ENCODE measurements around the gene CPA4.

CPA4 gene

GRCh38 chr7:130296221-130296951, 3.4 kb downstream of the CPA4 start:
- TF ChIP-seq CTCF (conservative IDR thresholded peaks at IDR 0.05; ENCODE audit: control insufficient read depth, insufficient read depth, low read depth, low read length), result no peak
- DNase-seq (ENCODE audit: low read depth), result no peak
- no peak overlapping the region for H3K4me3 ChIP-seq (ENCODE audit: control insufficient read depth, low read depth, low read length)

GRCh38 chr7:130297628-130298543, 4.9 kb downstream of the CPA4 start:
- TF ChIP-seq CTCF (conservative IDR thresholded peaks at IDR 0.05; ENCODE audit: control insufficient read depth, insufficient read depth, low read depth, low read length), result no peak

GRCh38 chr7:130298544-130299326, 5.8 kb downstream of the CPA4 start:
- H3K4me3 ChIP-seq (ENCODE audit: control insufficient read depth, low read depth, low read length), result no peak overlapping the region
- DNase-seq (ENCODE audit: low read depth), result no peak
- no peak for TF ChIP-seq CTCF (conservative IDR thresholded peaks at IDR 0.05; ENCODE audit: control insufficient read depth, insufficient read depth, low read depth, low read length)

More at GRCh38 chr7:130297628-130298543, 4.9 kb downstream of the CPA4 start:
- no peak for DNase-seq (ENCODE audit: low read depth)
- H3K4me3 ChIP-seq (ENCODE audit: control insufficient read depth, low read depth, low read length), result no peak overlapping the region

- H3K4me3 ChIP-seq (ENCODE audit: control insufficient read depth, low read depth, low read length), result no peak overlapping the region
- no peak for DNase-seq (ENCODE audit: low read depth)
- TF ChIP-seq CTCF (conservative IDR thresholded peaks at IDR 0.05; ENCODE audit: control insufficient read depth, insufficient read depth, low read depth, low read length), result no peak
These were observed 6.9 kb downstream of the CPA4 start for GRCh38 chr7:130299866-130300265.

GRCh38 chr7:130301501-130302020, 8.6 kb downstream of the CPA4 start:
- DNase-seq (ENCODE audit: low read depth), result no peak
- H3K4me3 ChIP-seq (ENCODE audit: control insufficient read depth, low read depth, low read length), result no peak overlapping the region
- TF ChIP-seq CTCF (conservative IDR thresholded peaks at IDR 0.05; ENCODE audit: control insufficient read depth, insufficient read depth, low read depth, low read length), result no peak

- no peak for DNase-seq (ENCODE audit: low read depth)
- TF ChIP-seq CTCF (conservative IDR thresholded peaks at IDR 0.05; ENCODE audit: control insufficient read depth, insufficient read depth, low read depth, low read length), result no peak
- H3K4me3 ChIP-seq (ENCODE audit: control insufficient read depth, low read depth, low read length), result no peak overlapping the region
These were observed 9.7 kb downstream of the CPA4 start for GRCh38 chr7:130302649-130303048.
